WI38 (cell line): ENCODE results near the gene DUSP8.

Experiments used
- H3K4me3 ChIP-seq: 2 replicates; pipeline ENCODE4 v1.5.1; 2011; ENCODE audit warnings: low read depth, mild to moderate bottlenecking, control low read depth, low read length
- CTCF ChIP-seq: IDR thresholded peaks from 2 replicates; pipeline ENCODE4 v1.5.1; 2012; ENCODE audit warnings: low read depth, mild to moderate bottlenecking, control low read depth, low read length

The DUSP8 gene

DNA sequence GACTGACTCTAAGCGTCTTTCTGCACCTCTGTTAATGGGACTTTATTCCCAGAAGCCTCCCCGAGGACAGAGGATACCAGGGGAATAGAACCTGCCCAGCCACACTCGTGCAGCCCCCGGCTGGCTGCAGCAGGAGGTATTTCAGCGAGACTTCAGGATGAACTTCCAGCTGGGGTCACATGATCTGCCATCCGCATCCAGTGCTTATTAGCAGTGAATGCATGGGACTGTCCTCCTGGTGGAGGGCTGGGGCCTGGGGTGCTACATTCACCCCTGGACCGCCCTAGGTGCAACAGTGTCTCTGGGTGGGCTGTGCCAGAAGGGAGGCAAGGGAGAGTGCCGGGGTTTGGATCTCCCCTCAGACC lies 1.6 kb downstream of the DUSP8 start:
- no peak overlapping the region; the same call in 1 of the 2 replicates for H3K4me3 ChIP-seq
- TF ChIP-seq CTCF: no peak

GRCh38 chr11:1570001-1570453 lies 2.0 kb downstream of the DUSP8 start:
- H3K4me3 ChIP-seq: no peak overlapping the region
- TF ChIP-seq CTCF: no peak

DNA sequence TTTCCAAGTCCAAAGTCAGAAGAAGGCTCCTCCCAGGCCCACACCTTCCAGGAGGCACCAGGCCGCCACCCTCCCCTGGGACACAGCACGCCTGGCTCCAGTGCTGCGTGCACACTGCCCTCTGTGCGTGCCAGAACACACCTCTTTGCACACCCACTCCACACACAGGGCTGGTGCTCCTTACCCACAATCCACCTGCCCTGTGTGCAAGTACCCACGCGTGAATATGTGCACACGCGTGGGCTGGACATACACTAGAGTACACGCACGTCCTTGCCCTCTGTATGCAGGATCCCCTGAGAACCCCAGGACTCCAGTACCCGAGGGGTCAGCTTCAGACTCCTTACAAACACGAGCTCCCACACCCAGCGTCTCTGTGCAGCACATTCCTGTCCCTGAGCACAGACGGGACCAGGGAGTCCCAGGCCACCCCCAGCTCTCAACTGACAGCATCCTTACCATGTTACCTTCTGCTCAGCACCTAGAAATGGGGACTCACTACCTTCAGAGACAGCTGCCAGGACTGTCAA lies 2.8 kb downstream of the DUSP8 start:
- no peak overlapping the region for H3K4me3 ChIP-seq
- TF ChIP-seq CTCF: no peak

- no peak for TF ChIP-seq CTCF
- no peak overlapping the region for H3K4me3 ChIP-seq
These were observed 3.6 kb downstream of the DUSP8 start for GRCh38 chr11:1568441-1568911.

GRCh38 chr11:1567721-1568100 lies 4.4 kb downstream of the DUSP8 start:
- no peak for TF ChIP-seq CTCF
- no peak overlapping the region for H3K4me3 ChIP-seq

GRCh38 chr11:1567052-1567720 lies 4.9 kb downstream of the DUSP8 start:
- no peak for TF ChIP-seq CTCF
- H3K4me3 ChIP-seq: no peak overlapping the region

DNA sequence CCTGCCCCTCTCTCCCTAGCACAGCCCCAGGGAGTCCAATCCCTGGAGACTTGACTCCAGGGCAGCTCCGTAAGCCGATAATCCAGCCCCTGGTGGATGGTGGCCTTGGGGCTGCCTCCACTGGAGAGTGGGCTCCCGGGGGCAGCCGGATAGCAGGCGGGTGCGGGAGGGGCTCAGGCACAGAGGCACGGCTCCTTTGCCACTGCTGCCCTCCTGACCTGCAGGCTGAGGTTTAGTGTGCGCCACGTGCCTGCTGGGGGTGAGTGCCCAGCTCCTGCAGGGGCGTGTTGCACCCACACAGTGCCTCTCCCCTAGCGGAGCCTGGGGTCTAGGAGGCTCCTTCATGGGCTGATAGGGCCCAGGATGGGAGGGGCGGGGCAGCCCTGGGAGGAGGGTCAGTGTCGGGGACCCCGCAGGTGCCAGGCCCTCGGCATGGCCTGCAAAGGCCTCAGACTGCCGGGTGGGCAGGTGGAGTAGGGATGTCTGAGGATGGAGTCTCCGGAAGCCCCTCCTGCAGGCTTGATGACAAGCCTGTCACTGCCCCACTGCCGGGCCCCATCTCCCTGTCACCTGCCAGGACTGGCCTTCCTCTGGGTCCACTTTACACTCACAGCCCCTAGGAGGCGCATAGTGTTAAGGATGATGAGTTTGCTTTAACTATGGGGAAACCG lies 5.6 kb downstream of the DUSP8 start:
- no peak overlapping the region for H3K4me3 ChIP-seq
- no peak for TF ChIP-seq CTCF
